Measurements from ENCODE around the gene CYP2A6. TPM values are rescaled to one million over a fixed set of nuclear protein-coding genes. Genes with fewer than 3 reads are reported as not detected.
"Not testable (repeated sequence)": the region's sequence is repeated elsewhere in the genome, so short reads cannot be mapped to it uniquely, and the experiment has no call there.

Gene CYP2A6
- total and polyA plus RNA-seq, 2 of the 4 experiments (the other 2 are of a cell fraction) = not detected

- not testable (repeated sequence) for H2BK5ac ChIP-seq (ENCODE audit: low read depth, low read length, poor library complexity, severe bottlenecking)
Observed at GRCh38 chr19:40864739-40865496, 14.7 kb upstream of the CYP2A6 start.

More at GRCh38 chr19:40864739-40865496, 14.7 kb upstream of the CYP2A6 start:
- intact Hi-C loops (cut with micrococcal nuclease); H4K5ac ChIP-seq (ENCODE audit: low read depth, low read length); H3K56ac ChIP-seq (ENCODE audit: extremely low read depth, insufficient read depth, low read length); H3K14ac ChIP-seq (replicated peaks; ENCODE audit: low read depth, low read length); H3K27me3 ChIP-seq (ENCODE audit: control insufficient read depth, insufficient read depth, low read length); H2BK120ac ChIP-seq (ENCODE audit: low read depth, low read length); H3K9me3 ChIP-seq (ENCODE audit: control insufficient read depth, insufficient read depth, low read length); H3K9me1 ChIP-seq (ENCODE audit: insufficient read depth, low read length); H3K4ac ChIP-seq (ENCODE audit: low read depth, low read length); H3K27ac ChIP-seq (ENCODE audit: insufficient read depth, low read length); H3K36me3 ChIP-seq (ENCODE audit: control insufficient read depth, insufficient read depth, low read length); H3K4me2 ChIP-seq (ENCODE audit: low read depth, low read length); in situ Hi-C loops (cut with MboI; ENCODE audit: low sequenced_read_pairs); H3K9ac ChIP-seq (ENCODE audit: low read depth, low read length); H3K79me1 ChIP-seq (ENCODE audit: low read depth in 1 of 2, low read length in 2 of 2); H4K20me1 ChIP-seq (ENCODE audit: insufficient read depth, low read length); H3K23ac ChIP-seq (ENCODE audit: low read depth, low read length); H2AK5ac ChIP-seq (ENCODE audit: low read depth, low read length); H2BK15ac ChIP-seq (ENCODE audit: low read depth, low read length); DNase-seq; POLR2A ChIA-PET (ENCODE audit: unreplicated experiment); H2AFZ ChIP-seq (replicated peaks; ENCODE audit: low read length, poor library complexity); H4K8ac ChIP-seq (ENCODE audit: low read depth in 2 of 2, low read length in 2 of 2); ATAC-seq (ENCODE audit: low read depth); H3K18ac ChIP-seq (ENCODE audit: low read depth, low read length); H2BK20ac ChIP-seq (ENCODE audit: low read depth, low read length); H3K4me3 ChIP-seq (ENCODE audit: insufficient read depth, low read depth, low read length); H2AK9ac ChIP-seq (replicated peaks; ENCODE audit: low read depth, low read length, poor library complexity); dilution Hi-C loops (cut with HindIII; ENCODE audit: low sequenced_read_pairs, unreplicated experiment); H3K4me1 ChIP-seq (ENCODE audit: control insufficient read depth, insufficient read depth, low read length); BruUV-seq (replicated peaks); H4K91ac ChIP-seq (ENCODE audit: insufficient read depth, low read depth, low read length): not testable (repeated sequence)
- WGBS, 2 experiments (ENCODE audit: extremely low coverage in 2 of 2, insufficient read length in 1 of 2) = no CpG with 5 or more reads among the region's 9 CpGs
- CTCF ChIA-PET = interaction anchor here (0.6 kb wide), 1 partner anchor 917 kb away, joined by 3 read pairs; no protein-coding TSS in a partner anchor

All from IMR-90 (cell line).